CD4-positive, alpha-beta T cell treated with Interleukin-1 beta for 1 hour (primary cell): ENCODE measurements around the gene THAP5.

Source experiments
- DNase-seq, 2 donors: peaks; one replicate each; pipeline ENCODE4 v3.0.0-alpha.2; 2020 to 2022

THAP5 gene

GRCh38 chr7:108569381-108570145 is at the start of gene THAP5, which contains the start of gene DNAJB9:
TSS of gene THAP5 (minus strand) at chr7:108569706. CDS start at chr7:108569569, 137 bp downstream.
TSS of gene DNAJB9 (plus strand) at chr7:108569874. CDS start at chr7:108571727, 1,853 bp downstream.
- peak; percentile 100 for DNase-seq

GRCh38 chr7:108618056-108618455 is 48.5 kb upstream of the THAP5 start:
- no peak for DNase-seq

GRCh38 chr7:108614896-108615295 is 45.4 kb upstream of the THAP5 start:
- DNase-seq: no peak

GRCh38 chr7:108613949-108614381 is 44.5 kb upstream of the THAP5 start:
- DNase-seq: no peak

- DNase-seq: peak in 1 of 2 donors; percentile 53
Measured at GRCh38 chr7:108613147-108613948, 43.8 kb upstream of the THAP5 start.

- DNase-seq: no peak
Measured at GRCh38 chr7:108611268-108611667, 41.8 kb upstream of the THAP5 start.

- DNase-seq: no peak
Measured at GRCh38 chr7:108609643-108610042, 40.1 kb upstream of the THAP5 start.

GRCh38 chr7:108605559-108606201 is 36.2 kb upstream of the THAP5 start:
- no peak for DNase-seq

GRCh38 chr7:108604307-108605077 is 35.0 kb upstream of the THAP5 start:
- no peak for DNase-seq

- no peak for DNase-seq
Measured at GRCh38 chr7:108603656-108604306, 34.3 kb upstream of the THAP5 start.

GRCh38 chr7:108600399-108600798 is 30.9 kb upstream of the THAP5 start:
- no peak for DNase-seq

GRCh38 chr7:108598914-108599580 is 29.5 kb upstream of the THAP5 start:
- DNase-seq: no peak

GRCh38 chr7:108598153-108598552 is 28.6 kb upstream of the THAP5 start:
- DNase-seq: no peak

GRCh38 chr7:108596560-108596959 is 27.1 kb upstream of the THAP5 start:
- DNase-seq: no peak

- DNase-seq: no peak
Measured at GRCh38 chr7:108592646-108593201, 23.2 kb upstream of the THAP5 start.

- DNase-seq: no peak
Measured at GRCh38 chr7:108590606-108591005, 21.1 kb upstream of the THAP5 start.

GRCh38 chr7:108589874-108590273 is 20.4 kb upstream of the THAP5 start:
- DNase-seq: no peak

GRCh38 chr7:108589199-108589598 is 19.7 kb upstream of the THAP5 start:
- no peak for DNase-seq

- DNase-seq: no peak
Measured at GRCh38 chr7:108586274-108586710, 16.8 kb upstream of the THAP5 start.

GRCh38 chr7:108585843-108586242 is 16.3 kb upstream of the THAP5 start:
- no peak for DNase-seq

- DNase-seq: no peak
Measured at GRCh38 chr7:108584211-108584610, 14.7 kb upstream of the THAP5 start.
